ENCODE results near the gene OMA1.

- TF ChIP-seq CTCF (optimal IDR thresholded peaks at IDR 0.05 in 1 of 3, IDR thresholded peaks at IDR 0.05 in 1 of 3, conservative IDR thresholded peaks at IDR 0.05 in 1 of 3; ENCODE audit: extremely low read depth in 1 of 3, insufficient read depth in 2 of 3, low read length in 3 of 3), result no peak
- TF ChIP-seq EZH2 (IDR thresholded peaks at IDR 0.05; ENCODE audit: low read length), result no peak
Measured at GRCh38 chr1:58568271-58568860, 21.8 kb upstream of the OMA1 start.

Measured in keratinocyte (primary cell).